B cell (primary cell): ENCODE measurements around the gene PRLR.

Source experiments
- EZH2 ChIP-seq: IDR thresholded peaks from 2 replicates; pipeline ENCODE4 v1.6.1; 2012; ENCODE audit warnings: borderline replicate concordance, low read depth, mild to moderate bottlenecking, moderate library complexity, low read length; ENCODE audit not compliant: insufficient read depth, poor library complexity, severe bottlenecking
- TF ChIP-seq, protein P1 (sequence below): fragments of 200-600 bp; IDR thresholded peaks from one replicate; pipeline ENCODE4 v1.8.0; 2022; ENCODE audit warnings: antibody characterized with exemption, mild to moderate bottlenecking

GRCh38 chr5:35209862-35210261, 20.4 kb downstream of the PRLR start:
- TF ChIP-seq, protein P1, sequence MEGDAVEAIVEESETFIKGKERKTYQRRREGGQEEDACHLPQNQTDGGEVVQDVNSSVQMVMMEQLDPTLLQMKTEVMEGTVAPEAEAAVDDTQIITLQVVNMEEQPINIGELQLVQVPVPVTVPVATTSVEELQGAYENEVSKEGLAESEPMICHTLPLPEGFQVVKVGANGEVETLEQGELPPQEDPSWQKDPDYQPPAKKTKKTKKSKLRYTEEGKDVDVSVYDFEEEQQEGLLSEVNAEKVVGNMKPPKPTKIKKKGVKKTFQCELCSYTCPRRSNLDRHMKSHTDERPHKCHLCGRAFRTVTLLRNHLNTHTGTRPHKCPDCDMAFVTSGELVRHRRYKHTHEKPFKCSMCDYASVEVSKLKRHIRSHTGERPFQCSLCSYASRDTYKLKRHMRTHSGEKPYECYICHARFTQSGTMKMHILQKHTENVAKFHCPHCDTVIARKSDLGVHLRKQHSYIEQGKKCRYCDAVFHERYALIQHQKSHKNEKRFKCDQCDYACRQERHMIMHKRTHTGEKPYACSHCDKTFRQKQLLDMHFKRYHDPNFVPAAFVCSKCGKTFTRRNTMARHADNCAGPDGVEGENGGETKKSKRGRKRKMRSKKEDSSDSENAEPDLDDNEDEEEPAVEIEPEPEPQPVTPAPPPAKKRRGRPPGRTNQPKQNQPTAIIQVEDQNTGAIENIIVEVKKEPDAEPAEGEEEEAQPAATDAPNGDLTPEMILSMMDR: no peak
- no peak for TF ChIP-seq EZH2
